Caco-2 (cell line): Measurements from ENCODE around the gene PRKAR1B. TPM values are rescaled to one million over a fixed set of nuclear protein-coding genes. Genes with fewer than 3 reads are reported as not detected.
A peak's percentile ranks its signal among the peaks of the same experiment; 100 is the strongest.

Experiments
- BruUV-seq: library from RNA; stranded (reverse); fragments of 400-500 nt; replicated peaks from 2 replicates; lab custom pipeline; 2021; lab: Mats Ljungman, UMichigan
- CTCF ChIA-PET: fragments of 300-600 bp; sonication (Branson Sonifier 250); formaldehyde crosslinking; loops from one replicate; lab custom pipeline; 2022; ENCODE audit warnings: antibody characterized with exemption; lab: Charles Lee
- POLR2A ChIA-PET: fragments of 300-600 bp; sonication (Branson Sonifier 250); formaldehyde crosslinking; loops from one replicate; lab custom pipeline; 2022; ENCODE audit warnings: antibody characterized with exemption; lab: Charles Lee
- DNase-seq, 2 experiments: peaks; one replicate each; pipeline versions ENCODE4 v3.0.0 to v3.0.0-alpha.2; 2020 to 2022
- H3K27me3 ChIP-seq: replicated peaks from 2 replicates; pipeline ENCODE4 v1.6.0; 2011; ENCODE audit warnings: low read length; ENCODE audit not compliant: control insufficient read depth, insufficient read depth
- H3K36me3 ChIP-seq: 2 replicates; pipeline ENCODE4 v1.5.1; 2011; ENCODE audit warnings: low read length; ENCODE audit not compliant: control insufficient read depth, insufficient read depth
- H3K4me1 ChIP-seq: fragments of 250-450 bp; sonication (Bioruptor Pico); 2 replicates; pipeline ENCODE4 v1.5.1; 2020; ENCODE audit warnings: mild to moderate bottlenecking
- H3K4me3 ChIP-seq: 2 replicates; pipeline ENCODE4 v1.5.1; 2011; ENCODE audit warnings: low read depth, mild to moderate bottlenecking, control low read depth, low read length
- H3K9me3 ChIP-seq: fragments of 250-450 bp; sonication (Bioruptor Pico); 2 replicates; pipeline ENCODE4 v1.5.1; 2020; ENCODE audit warnings: mild to moderate bottlenecking, moderate library complexity
- H3K27ac Mint-ChIP-seq: one replicate; pipeline ENCODE4 v1.8.0; 2022; ENCODE audit warnings: mixed read lengths; ENCODE audit not compliant: unreplicated experiment
- H3K27me3 Mint-ChIP-seq: one replicate; pipeline ENCODE4 v1.8.0; 2022; ENCODE audit warnings: mixed read lengths; ENCODE audit not compliant: insufficient read depth, unreplicated experiment
- H3K36me3 Mint-ChIP-seq: one replicate; pipeline ENCODE4 v1.8.0; 2022; ENCODE audit warnings: mild to moderate bottlenecking, mixed read lengths; ENCODE audit not compliant: insufficient read depth, unreplicated experiment
- H3K4me1 Mint-ChIP-seq: one replicate; pipeline ENCODE4 v1.8.0; 2022; ENCODE audit warnings: low read depth, mixed read lengths; ENCODE audit not compliant: unreplicated experiment
- H3K4me3 Mint-ChIP-seq: one replicate; pipeline ENCODE4 v1.8.0; 2022; ENCODE audit warnings: mild to moderate bottlenecking, moderate library complexity, mixed read lengths; ENCODE audit not compliant: unreplicated experiment
- H3K9me3 Mint-ChIP-seq: one replicate; pipeline ENCODE4 v1.8.0; 2022; ENCODE audit warnings: mixed read lengths; ENCODE audit not compliant: unreplicated experiment
- intact Hi-C: fragments of 100-400 bp; cut with micrococcal nuclease; formaldehyde crosslinking; loops from one replicate; pipeline ENCODE4 v1.10.0; 2022; ENCODE audit not compliant: unreplicated experiment
- total RNA-seq: library from RNA; stranded (reverse); gene quantifications from 2 replicates; pipeline ENCODE4 v1.2.3, GENCODE V29; 2022
- TF ChIP-seq, protein P1 (sequence below), 2 experiments: fragments of 200-600 bp in 1 of 2; IDR thresholded peaks; 1 replicate in 1 of 2; 2 replicates in 1 of 2; pipeline versions ENCODE4 v1.5.1 to v1.8.0; 2011 to 2022; ENCODE audit warnings: antibody characterized with exemption in 1 of 2, control low read depth in 1 of 2, inconsistent platforms in 1 of 2, low read depth in 1 of 2, low read length in 1 of 2, mild to moderate bottlenecking in 1 of 2, moderate library complexity in 1 of 2; ENCODE audit not compliant: insufficient read depth in 1 of 2, severe bottlenecking in 1 of 2, unreplicated experiment in 1 of 2

Gene PRKAR1B
- total RNA-seq, 1 experiment from 2014 or later = 56.6 TPM

DNA sequence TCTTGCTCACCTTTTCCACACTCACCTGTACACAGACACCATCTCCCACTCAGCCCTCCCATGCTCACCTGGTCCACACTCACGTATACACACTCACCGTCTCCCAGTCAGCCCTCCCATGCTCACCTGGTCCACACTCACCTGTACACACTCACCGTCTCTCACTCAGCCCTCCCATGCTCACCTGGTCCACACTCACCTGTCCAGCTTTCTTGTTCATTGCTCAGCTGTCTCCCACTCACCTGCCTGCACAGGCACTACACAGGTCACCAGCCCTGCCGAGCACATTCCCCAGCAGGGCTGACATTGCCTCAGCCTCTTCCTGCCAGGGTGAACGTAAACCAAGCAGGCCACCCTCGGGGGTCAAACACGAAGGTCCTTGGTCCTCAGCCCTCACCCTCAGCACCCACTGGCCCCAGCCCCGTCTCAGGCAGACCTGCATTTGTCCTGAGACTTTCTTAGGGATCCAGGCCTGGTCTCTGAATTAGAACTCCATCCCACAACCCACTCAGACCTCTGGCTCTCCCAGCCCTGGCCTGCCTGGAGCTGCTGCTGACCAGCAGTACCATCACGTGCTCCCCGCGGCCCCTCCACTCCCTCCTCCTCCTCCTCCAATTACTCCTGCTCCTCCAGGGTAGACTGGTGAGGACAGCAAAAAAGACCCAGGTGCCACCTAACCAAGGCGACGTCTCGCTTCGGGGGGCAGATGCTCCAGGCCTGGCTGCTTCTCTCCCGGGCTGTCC is 13.4 kb downstream of the PRKAR1B start:
- H3K27ac Mint-ChIP-seq = peak overlapping the region; percentile 36
- TF ChIP-seq, protein P1, sequence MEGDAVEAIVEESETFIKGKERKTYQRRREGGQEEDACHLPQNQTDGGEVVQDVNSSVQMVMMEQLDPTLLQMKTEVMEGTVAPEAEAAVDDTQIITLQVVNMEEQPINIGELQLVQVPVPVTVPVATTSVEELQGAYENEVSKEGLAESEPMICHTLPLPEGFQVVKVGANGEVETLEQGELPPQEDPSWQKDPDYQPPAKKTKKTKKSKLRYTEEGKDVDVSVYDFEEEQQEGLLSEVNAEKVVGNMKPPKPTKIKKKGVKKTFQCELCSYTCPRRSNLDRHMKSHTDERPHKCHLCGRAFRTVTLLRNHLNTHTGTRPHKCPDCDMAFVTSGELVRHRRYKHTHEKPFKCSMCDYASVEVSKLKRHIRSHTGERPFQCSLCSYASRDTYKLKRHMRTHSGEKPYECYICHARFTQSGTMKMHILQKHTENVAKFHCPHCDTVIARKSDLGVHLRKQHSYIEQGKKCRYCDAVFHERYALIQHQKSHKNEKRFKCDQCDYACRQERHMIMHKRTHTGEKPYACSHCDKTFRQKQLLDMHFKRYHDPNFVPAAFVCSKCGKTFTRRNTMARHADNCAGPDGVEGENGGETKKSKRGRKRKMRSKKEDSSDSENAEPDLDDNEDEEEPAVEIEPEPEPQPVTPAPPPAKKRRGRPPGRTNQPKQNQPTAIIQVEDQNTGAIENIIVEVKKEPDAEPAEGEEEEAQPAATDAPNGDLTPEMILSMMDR (IDR thresholded peaks at IDR 0.05; ENCODE audit: insufficient read depth in 1 of 2, low read depth in 1 of 2, low read length in 1 of 2, severe bottlenecking in 1 of 2, unreplicated experiment in 1 of 2) = no peak
- no peak overlapping the region for H3K4me3 Mint-ChIP-seq
- no peaks in the 10 kb centered on the region for H3K9me3 Mint-ChIP-seq
- peak in 1 of 2 experiments; percentile 23 for DNase-seq
- BruUV-seq = no TSS peak
- no peaks in the 10 kb centered on the region for H3K9me3 ChIP-seq
- H3K4me3 ChIP-seq = no peak overlapping the region
- intact Hi-C loops = no loop called here
- H3K27me3 Mint-ChIP-seq = no peaks in the 10 kb centered on the region
- CTCF ChIA-PET = no interaction called here
- POLR2A ChIA-PET = no interaction called here
- peaks cover 7% of the 10 kb centered on the region for H3K4me1 Mint-ChIP-seq
- 0 out of 2 replicates have a peak, but pooled peaks cover 1% of the 10 kb centered on the region for H3K36me3 ChIP-seq
- peaks cover 31% of the 10 kb centered on the region for H3K36me3 Mint-ChIP-seq
- H3K4me1 ChIP-seq = peaks cover 8% of the 10 kb centered on the region
- no peaks in the 10 kb centered on the region for H3K27me3 ChIP-seq

DNA sequence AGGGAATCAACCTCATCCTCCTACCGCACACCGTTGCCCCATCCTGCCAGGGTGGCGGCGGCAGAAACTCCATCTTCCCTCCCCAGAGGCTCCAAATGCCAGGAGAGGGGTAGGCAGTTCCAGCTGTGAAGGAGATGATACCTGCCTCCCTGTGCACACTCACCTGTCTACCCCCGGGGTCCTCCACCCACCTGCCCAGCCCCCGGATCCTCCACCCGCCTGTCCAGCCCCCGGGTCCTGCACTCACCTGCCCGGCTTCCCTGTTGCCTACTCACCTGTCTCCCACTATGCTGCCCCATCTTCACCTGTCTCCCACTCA is 14.0 kb downstream of the PRKAR1B start:
- H3K27ac Mint-ChIP-seq = peak overlapping the region; percentile 13
- TF ChIP-seq, protein P1 (IDR thresholded peaks at IDR 0.05; ENCODE audit: insufficient read depth in 1 of 2, low read depth in 1 of 2, low read length in 1 of 2, severe bottlenecking in 1 of 2, unreplicated experiment in 1 of 2) = no peak
- CTCF ChIA-PET = no interaction called here

DNA sequence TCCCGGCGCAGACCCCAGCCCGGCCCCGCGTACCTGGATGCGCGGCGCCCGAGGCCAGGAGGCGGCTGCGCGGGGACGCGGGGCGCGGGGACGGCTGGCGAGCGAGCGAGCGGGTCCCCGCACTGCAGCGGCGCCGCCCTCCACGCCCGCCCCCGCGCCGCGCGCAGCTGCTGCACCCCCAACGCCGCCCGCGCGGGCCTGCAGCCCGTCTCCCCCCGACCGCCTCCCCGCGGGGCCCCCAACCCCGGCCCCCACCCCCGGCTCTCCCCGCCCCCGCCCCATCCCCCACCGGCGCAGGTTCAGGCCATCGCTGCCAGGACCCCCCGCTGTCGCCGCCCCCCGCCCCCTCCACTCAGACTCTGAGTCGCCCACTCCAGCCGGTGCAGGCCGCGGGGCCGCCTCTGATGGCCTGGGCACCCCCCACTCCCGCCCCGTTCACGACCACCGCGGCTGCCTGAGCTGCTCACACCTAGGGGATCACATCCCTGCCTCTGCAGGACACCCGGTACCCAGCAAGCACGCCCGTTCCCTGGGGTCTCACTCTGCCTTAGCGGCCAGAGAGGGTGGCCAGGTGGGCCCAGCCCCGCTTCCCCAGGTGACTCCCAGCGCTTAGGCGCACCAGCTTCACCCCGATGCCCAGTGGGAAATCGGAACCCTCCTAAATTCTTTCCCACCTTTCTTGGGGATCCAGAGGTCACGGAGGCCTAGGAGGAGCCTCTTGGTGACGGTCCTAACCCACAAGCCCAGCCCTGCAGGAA is 14.5 kb downstream of the PRKAR1B start:
- intact Hi-C loops = no loop called here
- Histone ChIP-seq H3K4me1 (peaks cover 8% of the 10 kb centered on the region), H3K4me3 (no peak overlapping the region), H3K36me3 (no peaks in the 10 kb centered on the region), H3K27me3 (no peaks in the 10 kb centered on the region), H3K9me3 (no peaks in the 10 kb centered on the region)
- H3K27ac Mint-ChIP-seq = no peak overlapping the region
- POLR2A ChIA-PET = no interaction called here
- peaks cover 40% of the 10 kb centered on the region for H3K36me3 Mint-ChIP-seq
- H3K9me3 Mint-ChIP-seq = no peaks in the 10 kb centered on the region
- no peaks in the 10 kb centered on the region for H3K27me3 Mint-ChIP-seq
- CTCF ChIA-PET = no interaction called here
- BruUV-seq = no TSS peak
- DNase-seq = peak in 1 of 2 experiments; percentile 30
- H3K4me1 Mint-ChIP-seq = peaks cover 7% of the 10 kb centered on the region
- TF ChIP-seq, protein P1 (IDR thresholded peaks at IDR 0.05; ENCODE audit: insufficient read depth in 1 of 2, low read depth in 1 of 2, low read length in 1 of 2, severe bottlenecking in 1 of 2, unreplicated experiment in 1 of 2) = no peak
- H3K4me3 Mint-ChIP-seq = no peak overlapping the region

More for the DNA sequence above, 14.0 kb downstream of the PRKAR1B start:
- no peak overlapping the region for H3K4me3 Mint-ChIP-seq
- DNase-seq = peak in 1 of 2 experiments; percentile 25
- no peaks in the 10 kb centered on the region for H3K27me3 ChIP-seq
- no peak overlapping the region for H3K4me3 ChIP-seq
- no peaks in the 10 kb centered on the region for H3K27me3 Mint-ChIP-seq
- H3K36me3 ChIP-seq = 0 out of 2 replicates have a peak, but pooled peaks cover 1% of the 10 kb centered on the region
- intact Hi-C loops = no loop called here
- H3K36me3 Mint-ChIP-seq = peaks cover 37% of the 10 kb centered on the region
- peaks cover 7% of the 10 kb centered on the region for H3K4me1 Mint-ChIP-seq
- POLR2A ChIA-PET = no interaction called here
- BruUV-seq = no TSS peak
- peaks cover 8% of the 10 kb centered on the region for H3K4me1 ChIP-seq
- H3K9me3 Mint-ChIP-seq = no peaks in the 10 kb centered on the region
- H3K9me3 ChIP-seq = no peaks in the 10 kb centered on the region
